ENCODE results near the gene SLC39A9. TPM values are rescaled to one million over a fixed set of nuclear protein-coding genes. Genes with fewer than 3 reads are reported as not detected.
A peak's percentile ranks its signal among the peaks of the same experiment; 100 is the strongest.

The SLC39A9 gene
- total and polyA plus RNA-seq, 2 of the 4 experiments (the other 2 are of a cell fraction), result 41.4 to 168 TPM

DNA sequence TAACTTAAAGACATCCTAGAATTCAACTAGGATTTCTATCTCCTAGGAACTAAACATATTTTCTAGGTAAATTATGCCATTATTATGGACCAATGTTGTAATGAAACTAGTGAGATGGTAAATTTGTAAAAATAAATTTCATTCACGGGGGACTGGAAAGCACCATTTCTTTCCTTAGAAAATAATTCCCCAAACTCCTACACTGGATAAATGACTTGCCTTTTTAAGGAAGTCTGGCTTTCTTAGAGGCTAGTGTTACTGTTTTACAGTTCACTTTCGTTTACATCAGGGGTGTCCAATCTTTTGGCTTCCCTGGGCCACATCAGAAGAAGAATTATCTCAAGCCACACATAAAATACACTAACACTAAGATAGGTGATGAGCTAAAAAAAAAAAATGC lies 3.3 kb downstream of the SLC39A9 start:
- Histone ChIP-seq H3K27ac (ENCODE audit: insufficient read depth, low read length) (no peak overlapping the region), H3K4me2 (ENCODE audit: low read depth, low read length) (peak overlapping the region; percentile 24), H2BK20ac (ENCODE audit: low read depth, low read length) (no peak overlapping the region), H3K9ac (ENCODE audit: low read depth, low read length) (no peak overlapping the region), H2BK5ac (ENCODE audit: low read depth, low read length, poor library complexity, severe bottlenecking) (no peak overlapping the region), H2AK9ac (replicated peaks; ENCODE audit: low read depth, low read length, poor library complexity) (no peak overlapping the region), H4K91ac (ENCODE audit: insufficient read depth, low read depth, low read length) (no peak overlapping the region), H2AK5ac (ENCODE audit: low read depth, low read length) (no peak overlapping the region), H3K56ac (ENCODE audit: extremely low read depth, insufficient read depth, low read length) (no peak overlapping the region), H4K5ac (ENCODE audit: low read depth, low read length) (no peak overlapping the region), H2BK15ac (ENCODE audit: low read depth, low read length) (no peak overlapping the region), H3K23ac (ENCODE audit: low read depth, low read length) (no peak overlapping the region), H3K4ac (ENCODE audit: low read depth, low read length) (no peak overlapping the region), H3K9me1 (ENCODE audit: insufficient read depth, low read length) (peaks cover 9% of the 10 kb centered on the region), H2BK120ac (ENCODE audit: low read depth, low read length) (no peak overlapping the region), H3K14ac (replicated peaks; ENCODE audit: low read depth, low read length) (no peak overlapping the region), H4K20me1 (ENCODE audit: insufficient read depth, low read length) (peaks cover 29% of the 10 kb centered on the region), H3K18ac (ENCODE audit: low read depth, low read length) (no peak overlapping the region), H3K9me3 (ENCODE audit: control insufficient read depth, insufficient read depth, low read length) (no peaks in the 10 kb centered on the region), H3K4me1 (ENCODE audit: control insufficient read depth, insufficient read depth, low read length) (peaks cover 1% of the 10 kb centered on the region; the same call in 1 of the 2 replicates), H3K36me3 (ENCODE audit: control insufficient read depth, insufficient read depth, low read length) (peaks cover 2% of the 10 kb centered on the region; the same call in 1 of the 2 replicates), H4K8ac (ENCODE audit: low read depth in 2 of 2, low read length in 2 of 2) (no peak overlapping the region), H3K27me3 (ENCODE audit: control insufficient read depth, insufficient read depth, low read length) (no peaks in the 10 kb centered on the region), H3K79me1 (ENCODE audit: low read depth in 1 of 2, low read length in 2 of 2) (peaks cover 27 to 68% of the 10 kb centered on the region in 2 experiments), H3K4me3 (ENCODE audit: insufficient read depth, low read depth, low read length) (no peak overlapping the region), H2AFZ (replicated peaks; ENCODE audit: low read length, poor library complexity) (no peak overlapping the region)
- dilution Hi-C loops (cut with HindIII; ENCODE audit: low sequenced_read_pairs, unreplicated experiment), result no loop called here
- ATAC-seq (ENCODE audit: low read depth) (no peak), DNase-seq (no peak)
- ChIA-PET CTCF (no interaction called here), POLR2A (ENCODE audit: unreplicated experiment) (no interaction called here)
- no CpG with 5 or more reads among the region's 2 CpGs for WGBS, 2 experiments (ENCODE audit: extremely low coverage in 2 of 2, insufficient read length in 1 of 2)
- intact Hi-C loops (cut with micrococcal nuclease), result no loop called here
- no TSS peak for BruUV-seq (replicated peaks)
- TF ChIP-seq CEBPB (IDR thresholded peaks at IDR 0.05; ENCODE audit: low read depth, low read length), result no peak
- no peak for TF ChIP-seq RFX5 (IDR thresholded peaks at IDR 0.05; ENCODE audit: low read depth, low read length)
- TF ChIP-seq, protein P1, sequence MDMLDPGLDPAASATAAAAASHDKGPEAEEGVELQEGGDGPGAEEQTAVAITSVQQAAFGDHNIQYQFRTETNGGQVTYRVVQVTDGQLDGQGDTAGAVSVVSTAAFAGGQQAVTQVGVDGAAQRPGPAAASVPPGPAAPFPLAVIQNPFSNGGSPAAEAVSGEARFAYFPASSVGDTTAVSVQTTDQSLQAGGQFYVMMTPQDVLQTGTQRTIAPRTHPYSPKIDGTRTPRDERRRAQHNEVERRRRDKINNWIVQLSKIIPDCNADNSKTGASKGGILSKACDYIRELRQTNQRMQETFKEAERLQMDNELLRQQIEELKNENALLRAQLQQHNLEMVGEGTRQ (IDR thresholded peaks at IDR 0.05; ENCODE audit: low read depth, low read length), result no peak
- TF ChIP-seq MXI1 (IDR thresholded peaks at IDR 0.05; ENCODE audit: borderline replicate concordance, low read depth, low read length), result no peak
- no peak for TF ChIP-seq CTCF (conservative IDR thresholded peaks at IDR 0.05; ENCODE audit: low read depth, low read length)
- no peak for TF ChIP-seq CHD1 (IDR thresholded peaks at IDR 0.05; ENCODE audit: low read depth, low read length)
- no peak for TF ChIP-seq RCOR1 (IDR thresholded peaks at IDR 0.05; ENCODE audit: insufficient replicate concordance, low read length)
- no peak for TF ChIP-seq POLR2A (IDR thresholded peaks at IDR 0.05; ENCODE audit: low read depth, low read length)
- in situ Hi-C loops (cut with MboI; ENCODE audit: low sequenced_read_pairs), result no loop called here
